Embryonic facial prominence (tissue), 1 donor: ENCODE results near the gene SEC24A.
"Not testable (repeated sequence)": the region's sequence is repeated elsewhere in the genome, so short reads cannot be mapped to it uniquely, and the experiment has no call there.

ENCODE experiments used
- DNase-seq: peaks from one replicate; pipeline ENCODE4 v3.0.0-alpha.2; 2016; ENCODE audit errors: extremely low spot score

Gene SEC24A

DNA sequence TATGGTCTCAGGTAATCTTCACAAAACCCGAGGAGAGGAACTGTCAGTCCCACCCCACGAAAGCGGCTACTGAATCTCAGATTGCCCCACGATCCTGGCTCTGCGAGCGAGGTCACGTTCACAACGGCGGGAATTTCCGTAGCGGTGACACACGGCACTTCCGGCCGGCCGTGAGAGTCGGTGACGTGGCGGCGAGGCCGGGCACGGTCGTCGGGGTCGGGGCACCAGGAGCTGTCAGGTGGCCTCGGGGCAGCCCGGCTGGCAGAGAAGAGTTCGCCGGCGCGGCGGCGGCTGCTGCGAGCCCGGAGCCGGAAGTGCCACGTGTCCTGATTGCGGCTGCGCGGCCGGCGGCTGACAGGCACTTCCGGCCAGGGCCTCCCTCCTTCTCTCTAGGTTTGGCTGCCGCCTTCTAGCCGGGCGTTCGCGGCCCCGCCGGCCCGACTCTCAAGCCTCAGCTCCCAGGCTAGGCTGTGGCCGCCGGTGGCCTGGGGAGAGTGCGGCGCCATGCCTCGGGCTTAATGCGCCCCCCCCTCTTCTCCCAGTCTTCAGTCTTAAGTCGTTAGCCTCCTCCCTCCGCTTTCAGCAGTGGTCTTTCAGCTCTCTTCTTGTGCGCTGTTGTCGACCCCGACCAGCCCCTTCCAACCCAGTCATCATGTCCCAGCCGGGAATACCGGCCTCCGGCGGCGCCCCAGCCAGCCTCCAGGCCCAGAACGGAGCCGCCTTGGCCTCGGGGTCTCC is at the start of gene SEC24A:
Gene SEC24A (plus strand): TSS at position 361 of the 738 bp plus-strand sequence. CDS start 292 bp downstream, at position 653.
- DNase-seq = peak; percentile 79

- not testable (repeated sequence) for DNase-seq
Observed at GRCh38 chr5:134599820-134600219, 48.8 kb upstream of the SEC24A start.

GRCh38 chr5:134600600-134600999 is 48.0 kb upstream of the SEC24A start:
- no peak for DNase-seq

GRCh38 chr5:134603059-134603458 is 45.5 kb upstream of the SEC24A start:
- no peak for DNase-seq

- no peak for DNase-seq
Observed at GRCh38 chr5:134604908-134605307, 43.7 kb upstream of the SEC24A start.

DNA sequence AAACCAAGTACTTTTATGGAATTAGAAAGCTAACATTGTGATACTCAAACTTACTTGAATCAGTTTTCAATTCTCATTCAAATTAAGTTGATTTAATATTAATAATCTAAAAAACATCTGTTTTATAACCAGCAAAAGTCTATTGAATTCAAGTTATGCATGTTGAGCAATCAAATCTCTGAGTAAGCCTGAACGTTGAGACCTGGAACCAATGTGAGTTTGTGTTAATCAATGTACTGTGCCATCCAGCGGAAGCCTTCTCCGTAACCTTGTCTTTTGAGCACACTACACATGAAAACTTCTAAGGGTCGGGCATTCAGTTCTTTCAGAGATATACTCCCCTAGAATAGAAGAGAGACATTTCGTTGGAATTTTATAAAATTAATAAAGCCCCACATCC is 41.9 kb upstream of the SEC24A start:
- DNase-seq = no peak

DNA sequence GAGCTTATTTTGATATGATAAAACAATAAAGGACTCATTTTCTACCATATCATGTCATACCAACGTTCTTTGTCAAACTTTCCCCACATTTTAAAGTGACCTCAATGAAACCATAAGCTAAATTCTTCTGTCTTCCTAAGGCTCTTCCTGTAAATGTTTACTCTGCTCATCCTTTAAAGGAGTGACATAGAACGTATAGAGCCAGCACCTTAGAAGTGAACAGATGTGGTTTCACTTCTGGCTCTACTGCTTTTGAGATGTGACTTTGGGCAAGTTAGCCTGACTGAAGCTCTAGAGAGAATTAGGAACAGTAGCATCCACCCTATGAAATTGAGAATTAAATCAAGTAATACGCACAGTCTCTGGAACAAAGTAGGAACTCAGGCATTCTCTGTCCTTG is 40.0 kb upstream of the SEC24A start:
- no peak for DNase-seq

DNA sequence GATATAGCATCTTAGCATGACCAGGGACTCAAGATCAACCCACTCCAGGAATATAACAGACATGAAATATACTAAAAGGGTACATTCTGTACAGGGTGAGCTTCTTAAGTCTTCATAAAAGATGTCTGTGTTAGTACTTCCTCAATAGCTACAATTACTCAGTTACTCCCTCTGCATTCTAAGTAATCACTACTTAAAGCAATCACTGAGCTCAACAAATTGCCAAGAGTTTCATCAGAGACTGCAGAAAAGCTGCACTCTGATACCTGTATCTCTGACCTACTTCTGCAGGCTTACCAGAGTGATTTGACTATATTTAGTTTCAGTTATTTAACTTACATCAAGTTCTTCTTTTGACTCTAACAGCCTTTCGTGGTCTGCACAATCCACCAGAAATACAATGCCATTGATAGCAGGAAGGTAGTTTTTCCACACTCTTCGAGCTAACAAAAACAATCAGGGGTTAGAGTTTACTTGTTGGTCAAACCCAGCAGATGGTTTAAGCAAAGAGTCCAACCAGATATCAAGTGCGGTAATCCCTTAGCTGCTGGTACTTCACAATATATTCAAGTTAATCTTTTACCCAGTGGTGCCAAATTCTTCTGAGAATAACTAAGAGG is 39.2 kb upstream of the SEC24A start:
- no peak for DNase-seq

DNA sequence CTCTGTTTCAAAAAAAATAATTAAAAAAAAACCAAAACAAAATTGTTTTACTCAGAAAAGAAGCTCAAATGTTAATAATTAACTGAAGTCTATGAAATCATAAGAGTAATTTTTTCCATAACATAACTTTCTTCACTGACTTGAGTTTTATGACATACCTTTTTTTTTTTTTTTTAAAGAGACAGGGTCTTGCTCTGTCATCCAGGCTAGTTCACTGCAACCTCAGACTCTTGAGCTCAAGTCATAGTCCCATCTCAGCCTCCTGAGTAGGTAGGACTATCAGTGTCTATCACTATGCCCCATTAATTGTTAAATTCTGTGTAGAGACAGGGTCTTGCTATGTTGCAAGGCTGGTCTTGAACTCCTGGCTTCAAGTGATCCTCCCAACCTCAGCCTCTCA is 37.9 kb upstream of the SEC24A start:
- no peak for DNase-seq

GRCh38 chr5:134611515-134611914 is 37.1 kb upstream of the SEC24A start:
- no peak for DNase-seq

DNA sequence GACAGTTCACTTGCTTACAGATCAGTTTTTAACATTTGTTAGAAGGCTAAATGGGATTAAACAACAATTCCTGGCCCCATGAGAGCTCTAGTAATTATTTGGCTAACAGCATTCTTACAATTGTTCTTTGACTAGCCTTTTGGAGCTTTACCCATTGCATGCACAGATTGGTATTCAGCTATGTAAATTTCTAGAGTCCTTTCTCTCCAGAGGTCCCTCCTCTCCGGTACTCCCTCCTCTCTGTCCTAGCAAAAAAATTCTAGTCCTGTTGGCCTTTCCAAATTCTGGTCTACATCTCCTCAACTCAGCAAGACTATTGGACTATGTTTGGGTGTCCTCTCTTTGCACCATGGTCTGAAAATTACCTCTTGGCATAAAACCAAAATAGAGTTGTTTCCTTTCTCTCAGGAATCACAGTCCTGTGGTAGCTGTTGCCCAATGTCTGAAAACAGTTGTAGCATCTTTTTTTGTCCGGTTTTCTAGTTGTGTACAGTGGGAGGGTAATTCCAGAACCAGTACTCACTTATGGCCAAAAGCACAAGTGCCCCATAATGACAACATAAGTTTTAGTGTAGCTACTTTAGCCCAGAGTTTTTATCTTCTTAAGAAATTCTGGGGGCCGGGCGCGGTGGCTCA is 34.0 kb upstream of the SEC24A start:
- DNase-seq = no peak

- DNase-seq = no peak
Observed at GRCh38 chr5:134620634-134621033, 28.0 kb upstream of the SEC24A start.

DNA sequence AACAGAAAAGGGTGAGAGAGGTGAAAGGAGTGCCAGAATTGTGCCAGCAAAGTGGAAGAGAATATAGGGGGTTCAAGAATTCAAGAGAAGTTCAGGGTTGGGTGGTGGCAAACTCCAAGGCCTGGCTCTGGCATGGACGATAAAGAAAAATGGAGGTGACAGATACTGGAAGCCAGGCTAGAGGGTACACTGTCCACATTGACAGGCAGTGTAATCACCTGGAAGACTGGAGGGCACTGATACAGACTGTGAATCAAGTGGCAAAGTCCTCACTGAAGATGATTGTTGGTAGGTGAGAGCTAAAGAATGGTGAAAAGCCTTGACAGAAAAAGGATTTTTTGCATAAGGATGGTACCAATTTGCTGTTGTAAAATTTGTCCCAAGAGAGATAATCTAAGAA is 23.0 kb upstream of the SEC24A start:
- DNase-seq = no peak

DNA sequence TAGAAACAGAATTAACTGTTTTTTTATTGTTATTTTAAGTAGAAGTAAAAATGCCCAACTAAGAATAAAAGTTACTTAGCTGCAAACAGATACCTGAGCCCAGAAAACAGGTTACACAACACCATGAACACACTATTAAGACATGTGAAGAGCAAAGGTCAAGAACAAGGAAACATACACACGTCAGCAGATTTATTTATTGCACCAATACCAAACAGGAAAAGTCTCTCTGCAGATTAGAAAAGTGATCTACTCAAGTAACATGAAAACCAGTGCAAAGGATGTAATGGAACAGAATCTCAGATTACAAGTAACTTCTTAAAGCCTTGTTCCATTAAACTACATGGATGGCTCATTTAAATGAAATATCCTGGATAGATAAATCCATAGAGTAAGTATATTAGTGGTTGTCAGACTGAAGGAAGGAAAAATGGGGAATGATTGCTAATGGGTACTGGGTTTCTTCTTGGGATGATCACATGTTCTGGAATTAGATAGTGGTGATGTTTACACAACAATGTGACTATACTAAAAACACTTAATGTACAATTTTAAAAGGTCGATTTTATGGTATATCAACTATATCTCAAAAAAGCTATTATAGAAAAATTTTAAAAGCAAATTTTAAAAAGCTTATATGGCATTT is 22.1 kb upstream of the SEC24A start:
- no peak for DNase-seq

DNA sequence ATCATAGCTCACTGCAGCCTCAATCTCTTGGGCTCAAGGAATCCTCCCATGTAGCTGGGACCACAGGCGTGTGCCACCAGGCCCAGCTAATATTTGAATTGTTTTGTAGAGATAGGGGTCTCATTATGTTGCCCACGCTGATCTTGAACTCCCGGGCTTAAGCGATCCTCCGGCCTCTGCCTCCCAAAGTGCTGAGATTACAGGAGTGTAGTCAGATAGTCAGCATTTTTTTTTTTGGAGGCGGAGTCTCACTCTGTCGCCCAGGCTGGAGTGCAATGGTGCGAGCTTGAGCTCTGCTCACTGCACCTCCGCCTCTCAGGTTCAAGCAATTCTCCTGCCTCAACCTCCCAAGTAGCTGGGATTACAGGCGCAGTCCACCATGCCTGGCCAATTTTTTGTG is 14.4 kb upstream of the SEC24A start:
- no peak for DNase-seq

- not testable (repeated sequence) for DNase-seq
Observed at GRCh38 chr5:134635366-134635765, 13.2 kb upstream of the SEC24A start.

- no peak for DNase-seq
Observed at GRCh38 chr5:134637116-134637721, 11.4 kb upstream of the SEC24A start.

- DNase-seq = no peak
Observed at GRCh38 chr5:134638760-134639201, 9.8 kb upstream of the SEC24A start.

DNA sequence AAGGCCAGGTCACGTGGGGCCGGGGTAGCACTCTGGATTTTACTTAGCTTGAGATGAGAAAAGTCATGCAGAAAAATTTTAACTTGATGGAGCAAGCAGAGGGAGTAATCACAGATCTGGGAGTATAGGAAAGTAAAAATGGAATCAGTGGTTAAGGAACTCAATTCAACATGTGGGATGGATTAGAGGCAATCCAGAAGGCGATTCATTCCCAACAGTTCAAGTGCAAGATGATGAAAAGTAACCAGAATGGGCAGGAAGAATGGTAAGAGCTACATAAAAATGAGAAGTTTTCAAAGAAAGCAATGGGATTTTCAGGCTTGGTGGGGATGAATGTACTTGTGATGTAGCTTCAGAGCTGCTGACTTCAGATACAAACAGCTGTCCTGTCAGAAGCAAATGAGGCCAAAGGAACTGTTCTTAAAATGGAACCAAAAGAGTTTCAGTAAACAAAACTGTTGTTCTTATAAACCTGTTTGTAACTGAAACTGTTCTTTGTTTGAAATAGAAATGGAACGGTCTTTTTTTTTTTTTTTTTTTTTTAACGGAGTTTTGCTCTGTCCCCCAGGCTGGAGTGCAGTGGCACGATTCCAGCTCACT is 5.6 kb upstream of the SEC24A start:
- no peak for DNase-seq

- DNase-seq = no peak
Observed at GRCh38 chr5:134647750-134648424, 698 bp upstream of the SEC24A start.
